GM18505 (cell line): Measurements from ENCODE around the gene MS4A6A.
"Not testable (repeated sequence)": the region's sequence is repeated elsewhere in the genome, so short reads cannot be mapped to it uniquely, and the experiment has no call there.

ENCODE experiments used
- ATAC-seq: cut with Tn5 transposase; IDR thresholded peaks from one replicate; pipeline ENCODE4 v1.9.1; 2021; ENCODE audit not compliant: unreplicated experiment
- POLR2A ChIP-seq: IDR thresholded peaks from 4 replicates; pipeline ENCODE4 v1.6.1; 2011; ENCODE audit warnings: borderline replicate concordance; ENCODE audit not compliant: insufficient read depth, insufficient read length; ENCODE audit errors: extremely low read depth

The MS4A6A gene

GRCh38 chr11:60130496-60130895 lies 52.4 kb downstream of the MS4A6A start:
- no peak for TF ChIP-seq POLR2A
- no peak for ATAC-seq

- ATAC-seq: no peak
- no peak for TF ChIP-seq POLR2A
These were observed 53.0 kb downstream of the MS4A6A start for GRCh38 chr11:60129853-60130252.

DNA sequence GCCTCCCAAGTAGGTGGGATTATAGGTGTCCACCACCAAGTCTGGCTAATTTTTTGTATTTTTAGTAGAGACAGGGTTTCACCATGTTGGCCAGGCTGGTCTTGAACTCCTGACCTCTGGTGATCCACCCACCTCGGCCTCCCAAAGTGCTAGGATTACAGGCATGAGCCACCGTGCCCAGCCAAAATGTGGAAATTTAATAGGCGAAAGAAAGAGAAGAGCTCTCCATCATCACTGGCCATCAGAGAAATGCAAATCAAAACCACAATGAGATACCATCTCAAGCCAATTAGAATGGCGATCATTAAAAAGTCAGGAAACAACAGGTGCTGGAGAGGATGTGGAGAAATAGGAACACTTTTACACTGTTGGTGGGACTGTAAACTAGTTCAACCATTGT lies 54.0 kb downstream of the MS4A6A start:
- ATAC-seq: not testable (repeated sequence)

- ATAC-seq: no peak
- TF ChIP-seq POLR2A: no peak
These were observed 54.5 kb downstream of the MS4A6A start for GRCh38 chr11:60128376-60128775.

DNA sequence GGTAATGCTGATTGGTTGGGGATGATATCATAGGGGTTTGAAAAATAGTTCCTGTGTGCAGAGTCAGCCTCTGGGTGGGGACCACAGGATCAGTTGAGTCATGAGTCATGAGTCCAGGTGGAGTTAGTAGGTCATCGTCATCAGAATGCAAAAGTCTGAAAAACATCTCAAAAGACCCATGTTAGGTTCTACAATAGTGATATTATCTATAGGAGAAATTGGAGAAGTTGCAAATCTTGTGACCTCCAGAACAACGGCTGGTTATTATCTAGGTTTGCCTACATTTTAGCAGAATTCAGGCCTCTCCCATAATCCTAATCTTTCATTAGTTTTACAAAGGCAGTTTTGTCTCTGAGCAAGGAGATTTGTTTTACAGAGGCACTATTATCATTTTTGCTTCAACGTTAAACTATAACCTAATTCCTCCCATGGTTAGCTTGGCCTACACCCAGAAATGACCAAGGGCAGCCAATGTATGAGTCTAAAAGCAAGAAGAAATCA lies 55.5 kb downstream of the MS4A6A start:
- no peak for ATAC-seq
- no peak for TF ChIP-seq POLR2A

GRCh38 chr11:60125956-60126585 lies 56.8 kb downstream of the MS4A6A start:
- TF ChIP-seq POLR2A: no peak
- no peak for ATAC-seq

DNA sequence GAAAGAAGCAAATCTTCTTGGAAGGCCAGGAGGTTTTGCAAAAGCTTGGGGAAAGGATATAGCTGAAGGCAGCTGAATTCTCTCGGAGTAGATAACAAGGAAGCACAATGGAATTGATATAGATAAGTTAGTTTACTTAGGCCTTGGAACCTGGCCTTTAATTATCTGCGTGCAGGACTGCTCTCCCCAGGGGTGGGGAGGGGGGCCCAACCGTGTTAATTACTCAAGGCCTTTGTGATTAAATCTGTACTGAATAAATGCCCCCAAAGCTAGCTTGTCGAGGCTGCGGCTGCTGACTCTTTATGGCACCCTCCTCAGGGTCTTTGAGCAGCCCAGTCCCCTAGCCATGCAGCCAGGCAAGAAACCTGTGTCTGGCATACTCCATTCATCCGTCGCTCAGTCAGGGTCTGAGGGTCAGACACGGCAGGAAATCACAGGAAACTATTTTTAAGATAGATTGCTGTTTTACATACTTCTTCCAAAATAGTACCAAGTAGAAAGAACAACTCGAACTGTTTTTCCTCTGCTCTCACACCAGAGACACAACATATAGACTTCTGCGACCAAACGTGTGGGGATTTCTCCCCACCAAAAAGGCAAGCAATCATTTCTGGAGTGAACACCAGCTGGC lies 58.0 kb downstream of the MS4A6A start:
- no peak for TF ChIP-seq POLR2A
- no peak for ATAC-seq
